GM10266 (cell line): ENCODE measurements around the gene CDK5RAP2.
"Not testable (repeated sequence)": the region's sequence is repeated elsewhere in the genome, so short reads cannot be mapped to it uniquely, and the experiment has no call there.

Experiments
- DNase-seq: peaks from one replicate; pipeline ENCODE4 v3.0.0; 2012; ENCODE audit errors: extremely low spot score
- CTCF ChIP-seq: IDR thresholded peaks from 2 replicates; pipeline ENCODE4 v1.5.1; 2012; ENCODE audit warnings: mild to moderate bottlenecking, low read depth; ENCODE audit not compliant: control insufficient read depth, insufficient read depth; ENCODE audit errors: missing control alignments

Gene CDK5RAP2

GRCh38 chr9:120536949-120537640, 42.9 kb downstream of the CDK5RAP2 start:
- no peak for DNase-seq
- TF ChIP-seq CTCF: no peak

GRCh38 chr9:120536094-120536493, 43.9 kb downstream of the CDK5RAP2 start:
- DNase-seq: no peak
- TF ChIP-seq CTCF: no peak

GRCh38 chr9:120534266-120534665, 45.7 kb downstream of the CDK5RAP2 start:
- TF ChIP-seq CTCF: no peak
- DNase-seq: no peak

GRCh38 chr9:120532891-120533290, 47.1 kb downstream of the CDK5RAP2 start:
- DNase-seq: no peak
- TF ChIP-seq CTCF: no peak

- no peak for TF ChIP-seq CTCF
- no peak for DNase-seq
These were observed 47.5 kb downstream of the CDK5RAP2 start for GRCh38 chr9:120532475-120532874.

GRCh38 chr9:120531683-120532300, 48.2 kb downstream of the CDK5RAP2 start:
- DNase-seq: peak; percentile 22
- peak; percentile 7 for TF ChIP-seq CTCF

GRCh38 chr9:120530220-120530832, 49.6 kb downstream of the CDK5RAP2 start:
- DNase-seq: not testable (repeated sequence)
